SK-N-SH (cell line): Measurements from ENCODE around the gene FBXO31. TPM values are rescaled to one million over a fixed set of nuclear protein-coding genes. Genes with fewer than 3 reads are reported as not detected.

ENCODE experiments used
- CTCF ChIA-PET: fragments of 300-600, 350-600 bp; formaldehyde crosslinking; extraction: SDS; loops from one replicate; lab custom pipeline; 2021; lab: Yijun Ruan, JAX
- POLR2A ChIA-PET: fragments of 350-600 bp; sonication (Branson Sonifier 250); formaldehyde crosslinking; extraction: SDS; loops from one replicate; lab custom pipeline; 2020; ENCODE audit warnings: antibody characterized with exemption, inconsistent platforms; lab: Yijun Ruan, JAX
- DNase-seq: peaks from one replicate; pipeline ENCODE4 v3.0.0; 2012
- H2AFZ ChIP-seq: fragments of 200-600 bp; sonication (generic); 2 replicates; pipeline ENCODE4 v1.8.1; 2016; ENCODE audit warnings: antibody characterized with exemption, mild to moderate bottlenecking, low read depth
- H3F3A ChIP-seq: fragments of 200-600 bp; sonication (generic); replicated peaks from 2 replicates; pipeline ENCODE3; 2016; ENCODE audit warnings: antibody characterized with exemption, mild to moderate bottlenecking; ENCODE audit not compliant: insufficient read depth
- H3K27ac ChIP-seq, 2 experiments: fragments of 200-500 bp in 1 of 2; fragments of 200-600 bp in 1 of 2; sonication (Bioruptor generic) in 1 of 2; sonication (generic), shearing (Covaris generic) in 1 of 2; 2 replicates each; pipeline versions ENCODE4 v1.5.1 to v1.6.1; 2014 to 2016; ENCODE audit warnings: low read depth in 2 of 2, inconsistent platforms in 1 of 2, low read length in 1 of 2, mild to moderate bottlenecking in 1 of 2, mixed read lengths in 1 of 2
- H3K27me3 ChIP-seq: fragments of 200-600 bp; sonication (generic), shearing (Covaris generic); 2 replicates; pipeline ENCODE4 v1.6.1; 2016; ENCODE audit warnings: mixed run types; ENCODE audit not compliant: insufficient read depth
- H3K36me3 ChIP-seq, 2 experiments: fragments of 200-500 bp in 1 of 2; fragments of 200-600 bp in 1 of 2; sonication (Bioruptor generic) in 1 of 2; sonication (generic) in 1 of 2; replicated peaks in 1 of 2; 2 replicates each; pipeline versions ENCODE3 to v1.5.1; 2014 to 2016; ENCODE audit warnings: low read length in 1 of 2, mild to moderate bottlenecking in 1 of 2; ENCODE audit not compliant: insufficient read depth in 2 of 2, control insufficient read depth in 1 of 2
- H3K4me1 ChIP-seq, 2 experiments: fragments of 200-500 bp in 1 of 2; fragments of 200-600 bp in 1 of 2; sonication (Bioruptor generic) in 1 of 2; sonication (generic), shearing (Covaris generic) in 1 of 2; 2 replicates each; pipeline versions ENCODE4 v1.5.1 to v1.6.1; 2014 to 2016; ENCODE audit warnings: low read depth in 1 of 2, low read length in 1 of 2, mixed run types in 1 of 2; ENCODE audit not compliant: insufficient read depth in 2 of 2, control insufficient read depth in 1 of 2
- H3K4me2 ChIP-seq: fragments of 200-600 bp; sonication (generic), shearing (Covaris generic); 2 replicates; pipeline ENCODE4 v1.6.1; 2017; ENCODE audit warnings: mixed run types
- H3K4me3 ChIP-seq, 2 experiments: fragments of 200-500 bp in 1 of 2; fragments of 200-600 bp in 1 of 2; sonication (Bioruptor generic) in 1 of 2; sonication (generic), shearing (Covaris generic) in 1 of 2; 2 replicates each; pipeline versions ENCODE4 v1.5.1 to v1.8.1; 2014 to 2016; ENCODE audit warnings: low read depth in 2 of 2, inconsistent platforms in 1 of 2, low read length in 1 of 2, mild to moderate bottlenecking in 1 of 2, mixed read lengths in 1 of 2, moderate library complexity in 1 of 2
- H3K79me2 ChIP-seq: fragments of 200-600 bp; sonication (generic); 2 replicates; pipeline ENCODE4 v1.8.1; 2017; ENCODE audit warnings: mild to moderate bottlenecking; ENCODE audit not compliant: insufficient read depth
- H3K9ac ChIP-seq: fragments of 200-600 bp; sonication (generic); 2 replicates; pipeline ENCODE4 v1.6.1; 2017; ENCODE audit warnings: mixed run types
- H3K9me2 ChIP-seq: fragments of 200-600 bp; sonication (generic); 2 replicates; pipeline ENCODE4 v1.6.1; 2017; ENCODE audit warnings: mixed run types
- H3K9me3 ChIP-seq: fragments of 200-600 bp; sonication (generic); 2 replicates; pipeline ENCODE4 v1.6.1; 2017; ENCODE audit warnings: mixed run types, mild to moderate bottlenecking, moderate library complexity
- H4K20me1 ChIP-seq: fragments of 200-600 bp; sonication (generic); 2 replicates; pipeline ENCODE4 v1.6.1; 2017; ENCODE audit warnings: mild to moderate bottlenecking, mixed run types; ENCODE audit not compliant: insufficient read depth
- CHD2 ChIP-seq: fragments of 150-350 bp; IDR thresholded peaks from 2 replicates; pipeline ENCODE4 v1.6.1; 2018; ENCODE audit warnings: low read length; ENCODE audit not compliant: partially characterized antibody
- FOSL2 ChIP-seq: IDR thresholded peaks from 2 replicates; pipeline ENCODE4 v1.4.0; 2012; ENCODE audit warnings: low read depth, mild to moderate bottlenecking, moderate library complexity, borderline replicate concordance
- FOXM1 ChIP-seq: IDR thresholded peaks from 2 replicates; pipeline ENCODE4 v1.4.0; 2012; ENCODE audit warnings: low read depth, mild to moderate bottlenecking
- GATA2 ChIP-seq: sonication (generic); formaldehyde crosslinking; IDR thresholded peaks from 2 replicates; pipeline ENCODE4 v1.5.0; 2020; ENCODE audit warnings: mild to moderate bottlenecking, missing genetic modification reagents
- IRF3 ChIP-seq: fragments of 150-350 bp; IDR thresholded peaks from 2 replicates; pipeline ENCODE4 v1.6.1; 2016; ENCODE audit warnings: mild to moderate bottlenecking, low read depth, low read length
- MAX ChIP-seq: IDR thresholded peaks from 2 replicates; pipeline ENCODE4 v1.4.0; 2012; ENCODE audit warnings: low read depth
- MEF2A ChIP-seq: IDR thresholded peaks from 2 replicates; pipeline ENCODE4 v1.4.0; 2012; ENCODE audit warnings: low read depth, borderline replicate concordance
- NFIC ChIP-seq: IDR thresholded peaks from 2 replicates; pipeline ENCODE4 v1.4.0; 2012; ENCODE audit warnings: borderline replicate concordance
- NRF1 ChIP-seq: IDR thresholded peaks from 2 replicates; pipeline ENCODE4 v1.6.1; 2012; ENCODE audit warnings: low read depth, mild to moderate bottlenecking, low read length
- PBX3 ChIP-seq: IDR thresholded peaks from 2 replicates; pipeline ENCODE4; 2012
- POLR2AphosphoS5 ChIP-seq: IDR thresholded peaks from 2 replicates; pipeline ENCODE4 v1.6.1; 2012; ENCODE audit warnings: low read depth, low read length
- RAD21 ChIP-seq: IDR thresholded peaks from 2 replicates; pipeline ENCODE4 v1.6.1; 2012; ENCODE audit warnings: mild to moderate bottlenecking, low read length
- RCOR1 ChIP-seq: fragments of 150-350 bp; IDR thresholded peaks from 2 replicates; pipeline ENCODE4 v1.6.1; 2017; ENCODE audit warnings: antibody characterized with exemption, low read length
- USF1 ChIP-seq: IDR thresholded peaks from 2 replicates; pipeline ENCODE4 v1.4.0; 2012; ENCODE audit warnings: low read depth, borderline replicate concordance
- USF2 ChIP-seq: fragments of 150-350 bp; IDR thresholded peaks from 2 replicates; pipeline ENCODE4 v1.6.1; 2017; ENCODE audit warnings: antibody characterized with exemption, low read length, low read depth, borderline replicate concordance
- polyA plus RNA-seq, 3 experiments: library from polyadenylated mRNA; depleted of rRNA; stranded (reverse); fragments of >200 nt; gene quantifications; 2 replicates each; pipeline ENCODE4 v1.2.3, GENCODE V29; 2012

The FBXO31 gene
- polyA plus RNA-seq, 1 of the 3 experiments (the other 2 are of a cell fraction): 14.2 TPM

- no peak for TF ChIP-seq IRF3
- TF ChIP-seq, all 33 proteins: peak for 0
Observed at GRCh38 chr16:87319997-87320491, 63.5 kb downstream of the FBXO31 start (continued).

- POLR2A ChIA-PET: no interaction called here
- no peak for DNase-seq
- no peak overlapping the region for H3K27ac ChIP-seq
Observed at GRCh38 chr16:87319011-87319410, 64.6 kb downstream of the FBXO31 start.

More at GRCh38 chr16:87319011-87319410, 64.6 kb downstream of the FBXO31 start:
- Histone ChIP-seq H3F3A (peaks cover 13% of the 10 kb centered on the region), H3K9ac (no peak overlapping the region), H3K4me3 (no peak overlapping the region), H3K36me3 (peaks cover 0 to 9% of the 10 kb centered on the region in 2 experiments), H3K9me2 (no peaks in the 10 kb centered on the region), H3K4me1 (peaks cover 0 to 7% of the 10 kb centered on the region in 2 experiments; a peak in 2 of 4 replicates), H3K27me3 (no peaks in the 10 kb centered on the region), H3K9me3 (no peaks in the 10 kb centered on the region), H3K79me2 (peaks cover 18% of the 10 kb centered on the region), H2AFZ (no peak overlapping the region), H3K4me2 (no peak overlapping the region), H4K20me1 (no peaks in the 10 kb centered on the region)
- CTCF ChIA-PET: interaction anchor here (1.0 to 1.8 kb wide), 5 partner anchors 13 to 70 kb away, joined by 3 to 5 read pairs (median 4); no protein-coding TSS in a partner anchor
- TF ChIP-seq POLR2AphosphoS5: no peak
- no peak for TF ChIP-seq MEF2A
- TF ChIP-seq FOSL2: no peak
- no peak for TF ChIP-seq PBX3
- TF ChIP-seq MAX: no peak
- no peak for TF ChIP-seq GATA2 (CRISPR knock-in tag)
- TF ChIP-seq CHD2: no peak
- no peak for TF ChIP-seq USF1
- TF ChIP-seq RCOR1: no peak
- no peak for TF ChIP-seq IRF3
- no peak for TF ChIP-seq USF2
- TF ChIP-seq NRF1: no peak
- no peak for TF ChIP-seq NFIC
- TF ChIP-seq RAD21: no peak
- no peak for TF ChIP-seq FOXM1
